ENCODE results near the gene LLGL2.
"Not testable (repeated sequence)": the region's sequence is repeated elsewhere in the genome, so short reads cannot be mapped to it uniquely, and the experiment has no call there.

DNA sequence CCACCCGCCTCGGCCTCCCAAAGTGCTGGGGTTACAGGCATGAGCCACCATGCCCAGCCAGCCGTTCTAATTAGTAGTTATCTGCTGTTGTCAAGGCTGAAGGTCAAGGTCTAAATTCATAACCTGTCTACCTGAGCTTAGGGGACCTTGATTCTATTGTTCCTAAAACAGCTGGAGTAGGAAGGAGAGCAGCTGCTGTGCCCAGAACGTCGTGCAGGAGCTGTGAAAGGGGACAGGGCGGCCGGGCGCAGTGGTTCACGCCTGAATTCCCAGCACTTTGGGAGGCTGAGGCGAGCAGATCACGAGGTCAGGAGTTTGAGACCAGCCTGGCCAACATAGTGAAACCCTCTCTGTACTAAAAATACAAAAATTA lies 48.0 kb upstream of the LLGL2 start:
- TF ChIP-seq CTCF (IDR thresholded peaks at IDR 0.05); EZH2 (IDR thresholded peaks at IDR 0.05; ENCODE audit: borderline replicate concordance, insufficient read depth, low read depth, low read length, poor library complexity, severe bottlenecking): not testable (repeated sequence)
